HUES48 (cell line): ENCODE results near the gene COQ8B.
"Not testable (repeated sequence)": the region's sequence is repeated elsewhere in the genome, so short reads cannot be mapped to it uniquely, and the experiment has no call there.

Experiments used
- H3K27ac ChIP-seq: one replicate; pipeline ENCODE4 v1.7.0; 2013; ENCODE audit warnings: low read depth, low read length, inconsistent platforms
- H3K27me3 ChIP-seq: 2 replicates; pipeline ENCODE4 v1.6.1; 2013; ENCODE audit warnings: mild to moderate bottlenecking, low read length; ENCODE audit not compliant: control insufficient read depth, insufficient read depth
- H3K36me3 ChIP-seq: 2 replicates; pipeline ENCODE4 v1.6.1; 2013; ENCODE audit warnings: low read length; ENCODE audit not compliant: control insufficient read depth, insufficient read depth
- H3K4me1 ChIP-seq: 2 replicates; pipeline ENCODE4 v1.6.1; 2013; ENCODE audit warnings: mild to moderate bottlenecking, low read length; ENCODE audit not compliant: control insufficient read depth, insufficient read depth
- H3K4me3 ChIP-seq: 2 replicates; pipeline ENCODE4 v1.5.1; 2013; ENCODE audit warnings: mild to moderate bottlenecking, low read depth, low read length
- H3K9ac ChIP-seq: 2 replicates; pipeline ENCODE4 v1.6.1; 2013; ENCODE audit warnings: mild to moderate bottlenecking, low read depth, low read length, moderate library complexity
- H3K9me3 ChIP-seq: 2 replicates; pipeline ENCODE4 v1.6.1; 2013; ENCODE audit warnings: low read length; ENCODE audit not compliant: control insufficient read depth, insufficient read depth

Gene COQ8B

DNA sequence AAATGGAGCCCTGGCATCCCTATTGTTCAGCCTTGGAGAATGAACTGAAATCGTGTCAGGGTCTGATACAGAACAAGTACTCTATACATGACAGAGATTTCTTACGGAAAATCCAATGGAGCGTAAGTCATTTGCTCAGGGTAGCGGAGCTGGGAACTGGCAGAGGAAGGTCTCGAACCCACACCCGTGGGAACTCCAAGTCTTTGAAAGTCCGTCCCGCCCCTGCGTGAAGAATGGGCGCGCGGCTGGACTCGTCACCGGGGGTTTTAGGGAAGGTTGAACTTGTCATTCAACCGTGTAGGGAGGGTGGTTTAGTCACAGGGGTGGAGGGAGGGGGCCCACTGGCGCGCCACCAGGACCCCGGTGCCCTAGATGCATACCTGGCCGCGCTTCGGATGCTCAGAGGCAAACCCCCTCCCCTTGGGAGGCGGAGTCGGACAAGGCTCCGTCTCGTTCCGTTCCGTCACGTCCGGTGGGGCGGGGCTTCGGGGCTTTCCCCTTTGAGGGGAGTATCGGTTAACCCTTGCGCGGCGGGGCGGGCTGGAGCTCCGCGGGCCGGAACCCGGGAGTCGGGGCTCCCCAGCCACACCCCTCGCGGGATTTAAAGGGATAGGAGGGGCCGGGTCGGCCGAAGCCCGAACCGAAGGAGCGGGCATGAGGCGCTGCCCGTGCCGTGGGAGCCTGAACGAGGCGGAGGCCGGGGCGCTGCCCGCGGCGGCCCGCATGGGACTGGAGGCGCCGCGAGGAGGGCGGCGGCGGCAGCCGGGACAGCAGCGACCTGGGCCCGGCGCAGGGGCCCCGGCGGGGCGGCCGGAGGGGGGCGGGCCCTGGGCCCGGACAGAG, at the start of gene COQ8B, which contains the start of gene ITPKC:
Gene COQ8B, minus strand, starts transcription at position 405 of the 843 bp plus-strand sequence. CDS start 2,254 bp downstream, outside the sequence.
Gene ITPKC, plus strand, starts transcription at position 631 of the 843 bp plus-strand sequence. Its CDS starts 24 bp downstream, at position 655.
- Histone ChIP-seq H3K9me3 (no peaks in the 10 kb centered on the region), H3K4me3 (peak within 1 kb of the TSS; percentile 96), H3K36me3 (peaks cover 12% of the 10 kb centered on the region), H3K9ac (peak within 1 kb of the TSS; percentile 87), H3K27ac (peak within 1 kb of the TSS; percentile 93), H3K27me3 (no peaks in the 10 kb centered on the region), H3K4me1 (peaks cover 12% of the 10 kb centered on the region)

- H3K9me3 ChIP-seq, H3K9ac ChIP-seq, H3K4me3 ChIP-seq, H3K27ac ChIP-seq, H3K27me3 ChIP-seq, H3K4me1 ChIP-seq: not testable (repeated sequence)
- H3K36me3 ChIP-seq: peaks cover 51% of the 10 kb centered on the region
These were observed 49.7 kb upstream of the COQ8B start for GRCh38 chr19:40766385-40766784.

GRCh38 chr19:40763963-40764362, 47.3 kb upstream of the COQ8B start:
- Histone ChIP-seq H3K36me3 (peaks cover 76% of the 10 kb centered on the region), H3K4me1 (no peaks in the 10 kb centered on the region), H3K4me3 (no peak overlapping the region), H3K9me3 (no peaks in the 10 kb centered on the region), H3K27me3 (no peaks in the 10 kb centered on the region), H3K9ac (no peak overlapping the region), H3K27ac (no peak overlapping the region)

GRCh38 chr19:40763526-40763925, 46.8 kb upstream of the COQ8B start:
- H3K9ac ChIP-seq: no peak overlapping the region
- no peaks in the 10 kb centered on the region for H3K27me3 ChIP-seq
- H3K4me3 ChIP-seq: no peak overlapping the region
- no peak overlapping the region for H3K27ac ChIP-seq
- H3K9me3 ChIP-seq: no peaks in the 10 kb centered on the region
- peaks cover 78% of the 10 kb centered on the region for H3K36me3 ChIP-seq
- H3K4me1 ChIP-seq: no peaks in the 10 kb centered on the region

- H3K36me3 ChIP-seq: peaks cover 84% of the 10 kb centered on the region
- no peaks in the 10 kb centered on the region for H3K4me1 ChIP-seq
- H3K9me3 ChIP-seq: no peaks in the 10 kb centered on the region
- H3K27ac ChIP-seq: no peak overlapping the region
- H3K4me3 ChIP-seq: no peak overlapping the region
- H3K9ac ChIP-seq: no peak overlapping the region
- H3K27me3 ChIP-seq: no peaks in the 10 kb centered on the region
These were observed 46.2 kb upstream of the COQ8B start for GRCh38 chr19:40762754-40763470.

GRCh38 chr19:40759352-40759751, 42.7 kb upstream of the COQ8B start:
- no peak overlapping the region for H3K9ac ChIP-seq
- H3K36me3 ChIP-seq: peaks cover 97% of the 10 kb centered on the region
- H3K4me3 ChIP-seq: no peak overlapping the region
- no peaks in the 10 kb centered on the region for H3K9me3 ChIP-seq
- peaks cover 3% of the 10 kb centered on the region; the same call in 1 of the 2 replicates for H3K4me1 ChIP-seq
- H3K27ac ChIP-seq: no peak overlapping the region
- no peaks in the 10 kb centered on the region for H3K27me3 ChIP-seq

- H3K36me3 ChIP-seq: peaks cover 91% of the 10 kb centered on the region
These were observed 41.8 kb upstream of the COQ8B start for GRCh38 chr19:40758491-40758890.

GRCh38 chr19:40756502-40757110, 39.9 kb upstream of the COQ8B start:
- Histone ChIP-seq H3K36me3 (peaks cover 82% of the 10 kb centered on the region), H3K9me3 (no peaks in the 10 kb centered on the region), H3K4me1 (peaks cover 4% of the 10 kb centered on the region; the same call in 1 of the 2 replicates), H3K27me3 (no peaks in the 10 kb centered on the region), H3K27ac (no peak overlapping the region), H3K4me3 (no peak overlapping the region), H3K9ac (no peak overlapping the region)

More at GRCh38 chr19:40758491-40758890, 41.8 kb upstream of the COQ8B start:
- H3K4me3 ChIP-seq: no peak overlapping the region
- H3K4me1 ChIP-seq: peaks cover 4% of the 10 kb centered on the region; the same call in 1 of the 2 replicates
- H3K9me3 ChIP-seq: no peaks in the 10 kb centered on the region
- no peak overlapping the region for H3K27ac ChIP-seq
- H3K9ac ChIP-seq: no peak overlapping the region
- H3K27me3 ChIP-seq: no peaks in the 10 kb centered on the region

DNA sequence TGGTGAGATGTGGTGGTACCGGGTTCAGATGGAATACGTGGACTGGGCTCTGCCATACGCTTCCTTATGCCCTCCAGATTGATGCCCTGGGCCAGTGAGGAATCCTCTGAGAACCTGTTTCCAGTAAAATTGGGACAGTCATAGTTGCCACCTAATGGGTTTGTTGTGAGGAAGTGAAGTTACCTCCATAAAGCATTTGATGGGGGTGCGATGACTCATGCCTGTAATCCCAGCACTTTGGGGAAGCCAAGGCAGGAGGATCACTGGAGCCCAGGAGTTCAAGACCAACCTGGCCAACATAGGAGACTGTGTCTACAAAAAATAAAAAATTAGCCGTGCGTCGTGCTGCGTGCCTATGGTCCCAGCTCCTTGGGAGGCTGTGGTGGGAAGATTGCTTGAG, 39.1 kb upstream of the COQ8B start:
- no peaks in the 10 kb centered on the region for H3K9me3 ChIP-seq
- H3K27ac ChIP-seq: no peak overlapping the region
- no peak overlapping the region for H3K9ac ChIP-seq
- peaks cover 74% of the 10 kb centered on the region for H3K36me3 ChIP-seq
- no peak overlapping the region for H3K4me3 ChIP-seq
- peaks cover 4% of the 10 kb centered on the region; the same call in 1 of the 2 replicates for H3K4me1 ChIP-seq
- H3K27me3 ChIP-seq: no peaks in the 10 kb centered on the region

DNA sequence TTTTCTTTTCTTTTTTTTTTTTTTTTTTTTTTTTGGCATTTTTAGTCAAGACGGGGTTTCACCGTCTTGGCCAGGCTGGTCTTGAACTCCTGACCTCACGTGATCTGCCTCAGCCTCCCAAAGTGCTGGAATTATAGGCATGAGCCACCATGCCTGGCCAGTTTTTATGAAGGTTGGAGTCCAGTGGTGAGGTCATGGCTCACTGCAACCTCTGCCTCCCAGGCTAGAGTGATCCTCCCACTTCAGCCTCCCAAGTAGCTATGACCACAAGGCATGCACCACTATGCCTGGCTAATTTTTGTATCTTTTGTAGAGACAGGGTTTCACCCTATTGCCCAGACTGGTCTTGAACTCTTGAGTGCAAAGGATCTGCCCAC, 38.5 kb upstream of the COQ8B start:
- Histone ChIP-seq H3K36me3 (peaks cover 68% of the 10 kb centered on the region), H3K27ac (no peak overlapping the region), H3K9ac (no peak overlapping the region), H3K4me3 (no peak overlapping the region), H3K27me3 (no peaks in the 10 kb centered on the region), H3K4me1 (peaks cover 4% of the 10 kb centered on the region; the same call in 1 of the 2 replicates), H3K9me3 (no peaks in the 10 kb centered on the region)
